COLO668 (cell line): Measurements from ENCODE around the gene SRSF4.

Experiments
- DNase-seq: peaks from one replicate; lab custom pipeline; 2025; ENCODE audit not compliant: unreplicated experiment; lab: John Stamatoyannopoulos, UW

SRSF4 gene

GRCh38 chr1:29201595-29202051, 19.9 kb upstream of the SRSF4 start:
- DNase-seq, result no peak

GRCh38 chr1:29200906-29201594, 19.4 kb upstream of the SRSF4 start:
- no peak for DNase-seq

GRCh38 chr1:29197993-29198392, 16.3 kb upstream of the SRSF4 start:
- no peak for DNase-seq

GRCh38 chr1:29197590-29197924, 15.9 kb upstream of the SRSF4 start:
- peak; percentile 43 for DNase-seq

GRCh38 chr1:29196863-29197589, 15.3 kb upstream of the SRSF4 start:
- DNase-seq, result no peak

DNA sequence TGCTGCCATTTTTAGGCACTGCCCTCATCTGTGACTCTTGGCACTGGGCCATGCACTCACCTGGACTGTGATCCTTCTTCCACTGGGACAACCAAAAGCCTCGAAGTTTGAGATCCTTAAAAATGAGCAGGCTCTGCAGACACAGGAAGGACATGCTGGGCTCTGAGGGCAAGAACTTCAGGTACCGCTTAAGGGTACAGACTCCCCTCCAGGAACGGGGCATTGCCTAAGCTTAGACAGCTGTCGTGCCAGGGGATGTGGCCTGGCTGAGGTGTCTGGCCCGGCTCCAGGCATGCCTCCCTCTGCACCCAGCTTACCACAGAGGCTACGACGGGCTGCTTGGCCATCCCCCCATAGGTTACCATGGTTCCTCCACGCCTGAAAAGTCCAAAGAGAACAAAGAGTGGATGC, 14.2 kb upstream of the SRSF4 start:
- no peak for DNase-seq

DNA sequence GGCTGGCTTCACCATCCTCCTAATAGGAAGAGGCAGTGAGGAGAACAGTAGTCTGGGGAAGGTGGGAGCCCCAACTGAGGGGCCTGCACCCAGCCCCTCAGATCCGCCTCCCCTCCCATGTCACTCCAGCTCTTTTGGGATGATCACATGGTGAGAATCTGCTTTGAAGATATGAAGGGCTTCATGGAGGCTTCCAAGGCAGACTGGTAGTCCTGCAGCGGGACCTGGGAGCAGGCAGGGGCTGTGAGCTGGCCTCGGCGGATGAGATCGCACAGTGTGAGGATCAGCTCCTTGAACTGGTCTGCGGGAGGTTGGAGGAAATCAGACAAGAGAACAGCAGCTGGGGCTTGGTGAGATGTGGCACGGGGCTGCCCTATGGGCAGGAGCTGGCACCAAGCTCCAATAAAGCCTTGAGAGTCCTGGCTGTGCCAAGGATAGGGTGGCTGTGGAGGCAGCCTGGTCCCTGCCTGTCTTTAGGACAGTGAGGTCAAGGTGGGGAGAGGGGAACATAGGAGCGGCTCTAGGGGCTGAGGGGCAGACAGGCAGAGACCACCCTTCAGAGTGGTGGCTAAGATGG, 12.3 kb upstream of the SRSF4 start:
- DNase-seq, result no peak

GRCh38 chr1:29190718-29191117, 9.0 kb upstream of the SRSF4 start:
- no peak for DNase-seq

DNA sequence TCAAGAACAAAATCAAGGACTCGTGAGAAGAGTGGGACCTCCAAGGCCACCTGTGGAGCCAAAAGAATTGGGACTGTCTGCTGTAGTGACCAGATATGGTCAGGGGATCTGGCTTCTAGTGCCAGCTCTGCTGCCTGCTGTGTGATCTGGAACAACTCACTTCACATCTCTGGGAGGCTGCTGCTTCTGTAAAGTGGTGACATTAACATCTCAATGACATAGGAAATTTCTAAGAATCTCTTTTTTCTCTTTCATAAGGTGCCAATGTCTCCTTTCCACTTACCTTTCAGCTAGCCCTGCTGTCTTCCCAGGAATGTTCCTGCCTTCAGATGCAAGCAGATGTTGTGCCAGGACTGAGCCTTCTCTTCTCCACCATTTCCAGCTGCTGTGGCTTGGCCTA, 5.0 kb upstream of the SRSF4 start:
- DNase-seq, result no peak

- no peak for DNase-seq
These were observed 4.6 kb upstream of the SRSF4 start for GRCh38 chr1:29186252-29186651.

DNA sequence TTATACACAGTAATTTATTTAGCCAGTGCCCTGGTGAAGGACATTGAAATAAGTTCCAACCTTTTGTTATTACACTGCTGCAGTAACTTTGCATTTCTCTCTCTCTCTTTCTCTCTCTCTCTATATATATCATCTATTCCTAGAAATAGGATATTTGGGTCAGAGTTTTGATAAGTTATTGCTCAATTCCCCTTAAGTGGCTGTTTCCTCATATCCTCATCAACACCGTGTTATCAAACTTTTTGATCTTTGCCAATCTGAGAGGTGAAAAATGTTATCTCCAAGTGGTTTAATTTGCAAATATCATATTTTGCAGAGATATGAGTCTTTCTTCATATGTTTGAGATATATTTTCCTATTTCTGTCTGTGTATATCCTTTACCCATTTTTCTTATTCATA, 1.6 kb upstream of the SRSF4 start:
- no peak for DNase-seq

- peak; percentile 67 for DNase-seq
These were observed 945 bp downstream of the SRSF4 start for GRCh38 chr1:29180497-29181412.

- DNase-seq, result no peak
These were observed 2.0 kb downstream of the SRSF4 start for GRCh38 chr1:29179641-29180184.

DNA sequence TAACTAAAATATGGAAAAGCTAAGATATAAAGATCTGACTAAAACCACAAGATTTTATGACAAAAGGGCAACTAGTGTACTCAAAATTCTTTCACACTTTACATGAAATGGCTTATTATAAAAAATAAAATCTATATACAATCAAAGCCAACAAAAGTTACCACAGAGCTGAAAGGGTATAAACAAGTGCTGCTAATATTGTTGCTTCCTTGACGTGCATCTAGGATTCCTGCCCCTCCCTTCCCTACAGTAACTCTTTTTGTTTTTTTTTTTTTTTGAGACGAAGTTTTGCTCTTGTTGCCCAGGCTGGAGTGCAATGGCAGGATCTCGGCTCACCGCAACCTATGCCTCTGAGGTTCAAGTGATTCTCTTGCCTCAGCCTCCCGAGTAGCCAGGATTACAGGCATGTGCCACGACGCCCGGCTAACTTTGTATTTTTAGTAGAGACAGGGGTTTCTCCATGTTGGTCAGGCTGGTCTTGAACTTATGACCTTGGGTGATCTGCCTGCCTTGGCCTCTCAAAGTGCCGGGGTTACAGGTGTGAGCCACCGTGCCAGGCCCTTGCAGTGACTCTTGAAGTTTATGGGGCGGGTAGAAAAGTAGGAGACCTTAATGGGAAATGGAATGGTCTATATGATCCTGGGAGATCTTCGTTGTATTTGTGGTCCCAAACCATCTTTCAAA, 4.5 kb downstream of the SRSF4 start:
- DNase-seq, result no peak

GRCh38 chr1:29176576-29176975, 5.1 kb downstream of the SRSF4 start:
- no peak for DNase-seq

DNA sequence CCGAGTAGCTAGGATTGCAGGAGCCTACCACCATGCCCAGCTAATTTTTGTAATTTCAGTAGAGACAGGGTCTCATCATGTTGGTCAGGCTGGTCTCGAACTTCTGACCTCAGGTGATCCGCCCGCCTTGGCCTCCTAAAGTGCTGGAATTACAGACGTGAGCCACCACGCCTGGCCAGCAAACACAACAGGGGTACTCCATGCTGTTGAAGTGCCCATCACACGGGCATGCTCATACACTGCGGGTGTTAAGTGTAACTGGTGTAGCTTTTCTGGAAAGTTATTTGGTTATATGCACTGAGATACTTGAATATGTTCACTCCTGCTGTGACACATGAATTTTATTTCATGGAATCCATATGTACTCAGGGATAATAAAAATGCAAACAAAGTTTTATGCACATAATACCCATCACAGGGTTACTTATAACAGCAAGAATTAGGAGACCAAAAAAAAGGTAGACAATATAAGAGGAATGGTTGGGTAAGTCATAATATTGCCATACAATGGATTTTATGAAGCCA, 9.2 kb downstream of the SRSF4 start:
- DNase-seq, result no peak

DNA sequence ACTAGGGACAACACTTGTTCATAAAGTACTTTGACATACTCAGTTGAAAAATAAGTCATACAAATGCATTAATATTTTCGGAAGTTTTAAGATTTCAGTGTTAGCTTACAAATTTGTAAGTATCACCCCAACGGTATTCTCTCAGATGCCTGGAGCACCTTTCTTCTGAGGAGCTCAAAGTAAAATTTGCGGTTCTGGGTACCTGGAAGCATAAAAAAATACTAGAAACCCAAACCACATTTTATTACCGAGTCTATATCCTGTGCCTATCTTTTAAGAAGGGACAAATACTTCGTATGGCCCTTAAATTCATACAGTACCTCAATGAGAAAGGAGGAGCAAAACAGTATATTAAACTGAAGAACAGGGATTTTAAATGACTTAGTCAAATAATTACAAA, 10.2 kb downstream of the SRSF4 start:
- DNase-seq, result no peak

DNA sequence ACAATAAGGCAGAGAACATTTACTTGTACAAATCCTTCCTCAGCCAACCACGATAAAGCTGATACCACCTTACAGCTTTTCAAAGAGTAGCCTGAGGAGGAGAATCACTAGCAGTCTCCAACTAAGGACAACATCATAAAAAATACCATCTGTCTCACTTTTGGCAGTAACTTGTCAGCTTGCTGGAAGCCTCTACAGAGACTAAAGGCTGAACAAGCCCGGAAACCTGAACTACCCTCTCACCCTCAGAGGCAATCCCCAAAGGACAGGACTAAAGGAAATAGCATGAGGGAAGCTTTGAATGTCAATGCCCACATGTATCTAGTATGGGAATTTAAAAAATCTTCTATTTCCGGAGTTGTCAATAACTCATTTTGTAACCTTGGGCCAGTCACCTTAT, 10.6 kb downstream of the SRSF4 start:
- DNase-seq, result no peak

DNA sequence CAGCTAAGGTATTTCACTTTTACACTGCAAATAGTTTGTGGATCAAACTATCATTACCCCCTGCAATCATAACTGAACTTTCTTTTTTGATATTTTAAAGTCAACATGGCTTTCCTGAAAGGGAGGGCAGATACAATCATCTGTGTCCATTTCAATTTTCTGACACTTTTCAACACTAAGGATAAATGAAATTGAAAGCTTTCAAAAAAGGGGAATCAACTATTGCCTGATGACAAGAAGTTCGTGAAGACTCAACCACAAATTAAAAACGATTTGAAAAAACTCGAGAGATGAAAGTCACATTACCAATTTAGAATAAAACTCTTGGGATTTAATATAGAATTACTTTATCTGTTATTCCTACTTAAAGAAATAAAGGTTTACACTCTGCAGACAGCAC, 11.7 kb downstream of the SRSF4 start:
- no peak for DNase-seq

GRCh38 chr1:29167904-29168303, 13.8 kb downstream of the SRSF4 start:
- no peak for DNase-seq
